HS-27A (cell line): ENCODE measurements around the gene ENPP6.
"Not testable (repeated sequence)": the region's sequence is repeated elsewhere in the genome, so short reads cannot be mapped to it uniquely, and the experiment has no call there.

Source experiments
- DNase-seq: peaks from one replicate; pipeline ENCODE4 v3.0.0-alpha.2; 2012; ENCODE audit warnings: low read depth, missing footprints

The ENPP6 gene

DNA sequence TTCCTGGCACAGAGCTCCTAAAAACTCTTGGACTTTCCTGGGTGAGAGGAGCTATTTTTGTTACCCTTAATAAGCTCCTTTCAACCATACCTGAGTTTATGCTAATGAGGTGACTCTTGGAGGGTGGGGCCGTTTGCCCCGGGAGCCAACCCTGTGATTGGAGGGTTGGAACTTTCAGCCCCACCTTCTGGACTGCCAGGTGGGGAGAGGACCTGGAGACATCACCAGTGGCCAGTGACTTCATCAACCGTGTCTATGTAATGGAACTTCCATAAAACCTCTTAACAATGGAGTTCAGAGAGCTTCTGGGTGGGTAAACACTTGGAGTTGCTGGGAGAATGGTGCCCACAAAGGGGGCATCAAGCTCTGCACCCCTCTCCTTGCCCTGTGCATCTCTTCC is 17.9 kb upstream of the ENPP6 start:
- no peak for DNase-seq

DNA sequence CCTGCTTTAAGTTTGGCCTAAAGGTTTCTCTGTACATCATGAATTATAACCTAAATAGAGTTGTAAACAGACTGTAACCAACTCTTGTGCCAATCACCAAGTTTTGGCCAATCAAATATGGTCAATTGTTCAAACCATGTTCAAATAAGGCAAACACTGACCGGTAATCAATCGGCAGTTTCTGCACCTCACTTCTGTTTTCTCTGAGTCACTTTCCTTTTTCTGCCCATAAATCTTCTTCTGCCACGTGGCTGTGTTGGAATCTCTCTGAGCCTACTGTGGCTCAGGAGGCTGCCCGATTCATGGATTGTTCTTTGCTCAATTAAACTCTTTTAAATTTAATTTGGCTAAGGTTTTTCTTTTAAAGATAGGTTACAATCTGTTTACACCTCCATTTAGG is 16.5 kb upstream of the ENPP6 start:
- no peak for DNase-seq

DNA sequence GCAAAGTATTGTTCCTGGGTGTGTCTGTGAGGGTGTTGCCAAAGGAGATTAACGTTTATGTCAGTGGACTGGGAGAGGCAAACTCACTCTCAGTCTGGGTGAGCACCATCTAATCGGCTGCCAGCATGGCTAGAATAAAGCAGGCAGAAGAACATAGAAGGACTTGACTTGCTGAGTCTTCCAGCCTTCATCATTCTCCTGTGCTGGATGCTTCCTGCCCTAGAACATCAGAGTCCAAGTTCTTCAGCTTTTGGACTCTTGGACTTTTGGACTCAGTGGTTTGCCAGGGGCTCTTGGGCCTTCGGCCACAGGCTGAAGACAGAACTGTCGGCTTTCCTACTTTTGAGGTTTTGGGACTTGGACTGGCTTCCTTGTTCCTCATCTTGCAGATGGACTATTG is 15.3 kb upstream of the ENPP6 start:
- DNase-seq = no peak

DNA sequence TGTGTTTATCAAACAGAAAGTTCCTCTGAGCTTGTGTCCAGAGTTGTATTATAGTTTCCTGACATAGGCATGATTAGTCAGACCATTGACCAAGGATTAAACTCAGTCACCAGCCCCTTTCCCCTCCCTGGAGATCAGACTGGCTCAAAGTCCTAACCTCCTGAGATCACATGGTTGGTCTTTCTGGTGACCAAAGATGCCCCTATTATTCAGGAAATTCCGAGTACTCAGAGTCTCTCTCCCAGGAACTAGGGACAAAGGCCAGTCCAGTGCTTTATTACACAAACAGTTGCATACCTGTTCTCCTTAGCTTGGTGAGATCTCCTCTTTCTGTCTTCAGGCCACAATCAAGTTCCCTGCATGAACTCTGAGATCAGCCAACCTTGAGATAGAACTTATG is 14.5 kb upstream of the ENPP6 start:
- DNase-seq = no peak

DNA sequence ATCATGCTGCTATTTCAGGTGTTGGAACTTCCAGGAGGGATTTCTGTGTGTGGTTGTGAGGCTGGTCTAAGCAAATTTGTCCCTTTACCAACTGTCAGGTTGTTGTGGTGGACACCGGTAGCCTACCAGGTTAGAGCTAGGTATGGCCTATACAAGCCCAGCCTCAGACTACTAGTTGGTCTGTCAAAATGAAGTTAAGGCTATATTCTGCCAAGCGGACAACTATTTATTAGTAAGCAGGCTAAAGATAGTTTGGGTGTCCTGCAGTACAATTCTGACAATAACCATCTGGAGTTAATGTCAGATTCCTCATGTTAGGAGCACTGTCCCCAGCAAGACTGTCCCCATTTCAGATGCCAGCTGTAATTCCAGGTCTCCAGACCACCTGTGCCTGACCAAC is 13.9 kb upstream of the ENPP6 start:
- no peak for DNase-seq

DNA sequence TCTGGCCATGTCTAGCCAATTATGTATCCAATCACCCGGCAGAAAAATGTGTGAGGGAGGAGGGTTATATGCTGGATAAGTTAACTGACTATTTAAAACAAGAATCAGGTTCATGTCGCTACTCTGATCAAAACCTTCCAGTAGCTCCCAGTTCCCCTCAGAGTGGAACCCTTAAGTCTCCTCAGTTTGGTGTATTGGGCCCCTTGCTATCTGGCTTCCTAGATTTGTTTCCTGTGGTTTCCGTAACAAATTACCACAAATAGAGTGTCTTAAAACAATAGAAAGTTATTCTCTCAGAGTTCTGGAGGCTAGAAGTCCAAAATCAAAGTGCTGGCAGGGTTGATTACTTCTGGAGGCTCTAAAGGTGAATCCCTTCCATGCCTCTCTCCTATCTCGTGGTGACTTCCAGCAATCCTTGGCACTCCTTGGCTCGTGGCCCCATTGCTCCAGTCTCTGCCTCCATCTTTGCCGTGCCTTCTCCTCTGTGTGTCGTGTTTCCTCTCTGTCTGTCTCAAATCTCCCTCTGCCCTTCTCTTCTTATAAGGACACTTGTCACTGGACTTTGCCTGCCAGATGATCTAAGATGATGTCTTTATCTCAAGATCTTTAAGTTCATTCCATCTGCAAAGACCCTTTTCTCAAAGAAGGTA is 10.5 kb upstream of the ENPP6 start:
- no peak for DNase-seq

DNA sequence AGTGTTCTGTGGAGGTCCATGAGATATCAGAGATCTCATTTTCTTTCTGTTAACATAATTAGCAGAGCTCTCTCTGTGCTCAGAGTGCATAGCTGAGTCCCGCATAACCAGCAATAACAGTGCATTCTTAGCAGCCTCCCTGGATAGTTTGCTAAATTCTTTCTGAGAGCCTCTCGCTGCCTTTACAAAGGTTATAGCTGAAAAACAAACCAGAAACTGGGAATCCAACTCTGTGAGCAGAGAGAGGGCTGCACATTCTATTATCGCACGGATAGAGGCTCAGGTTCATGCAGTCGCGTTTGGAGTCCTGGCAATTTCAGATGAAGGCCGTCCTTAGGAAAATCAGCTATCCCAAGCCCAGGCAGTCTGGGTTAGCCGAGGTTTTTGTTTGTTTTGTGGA is 1.2 kb downstream of the ENPP6 start:
- no peak for DNase-seq

DNA sequence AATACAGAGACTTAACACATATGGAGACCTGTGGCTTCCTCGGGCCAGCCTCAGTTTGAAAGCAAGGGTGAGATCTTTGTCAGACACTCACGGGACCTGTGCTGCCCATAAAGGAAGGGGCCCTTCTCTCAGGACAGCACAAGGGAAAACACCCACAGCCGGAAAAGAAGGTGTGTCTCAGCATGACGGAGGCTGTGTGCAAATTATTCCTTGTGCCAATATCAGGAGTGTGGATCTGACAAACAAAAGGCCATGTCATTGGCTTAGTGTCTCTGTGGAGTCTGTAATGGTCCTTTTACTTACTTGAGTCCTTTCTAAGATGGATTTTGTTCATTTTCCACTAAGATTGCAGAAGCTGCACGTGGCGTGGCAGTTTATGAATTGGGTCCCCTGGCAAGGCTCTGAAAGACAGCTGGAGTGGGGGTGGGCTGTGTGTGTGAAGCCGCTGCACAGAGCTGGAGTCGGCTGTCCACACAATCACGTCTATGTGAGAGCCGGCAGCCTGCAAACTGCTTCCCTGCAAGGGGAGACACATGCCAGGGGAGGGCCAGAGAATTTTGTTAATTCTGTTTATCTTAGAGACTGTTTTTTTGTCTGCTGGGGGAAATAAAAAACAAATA is 1.9 kb downstream of the ENPP6 start:
- no peak for DNase-seq

DNA sequence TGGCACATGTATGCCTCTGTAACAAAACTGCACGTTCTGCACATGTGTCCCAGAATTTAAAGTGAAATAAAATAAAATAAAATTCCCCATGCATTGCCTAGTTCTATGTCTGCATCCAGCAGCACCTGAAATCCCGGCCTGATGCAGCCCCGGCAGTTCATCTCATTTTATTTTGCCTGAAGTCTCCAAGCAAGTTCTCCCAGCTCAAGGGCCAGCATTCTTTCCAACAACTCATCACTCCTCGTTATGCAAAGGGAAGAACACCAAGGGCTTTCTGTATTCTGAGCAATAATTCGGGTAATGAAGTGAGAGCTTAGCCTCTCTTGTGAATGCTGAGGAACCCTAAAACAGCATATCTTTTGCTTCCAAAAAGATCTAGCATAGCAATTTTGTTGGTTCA is 2.7 kb downstream of the ENPP6 start:
- DNase-seq = no peak

DNA sequence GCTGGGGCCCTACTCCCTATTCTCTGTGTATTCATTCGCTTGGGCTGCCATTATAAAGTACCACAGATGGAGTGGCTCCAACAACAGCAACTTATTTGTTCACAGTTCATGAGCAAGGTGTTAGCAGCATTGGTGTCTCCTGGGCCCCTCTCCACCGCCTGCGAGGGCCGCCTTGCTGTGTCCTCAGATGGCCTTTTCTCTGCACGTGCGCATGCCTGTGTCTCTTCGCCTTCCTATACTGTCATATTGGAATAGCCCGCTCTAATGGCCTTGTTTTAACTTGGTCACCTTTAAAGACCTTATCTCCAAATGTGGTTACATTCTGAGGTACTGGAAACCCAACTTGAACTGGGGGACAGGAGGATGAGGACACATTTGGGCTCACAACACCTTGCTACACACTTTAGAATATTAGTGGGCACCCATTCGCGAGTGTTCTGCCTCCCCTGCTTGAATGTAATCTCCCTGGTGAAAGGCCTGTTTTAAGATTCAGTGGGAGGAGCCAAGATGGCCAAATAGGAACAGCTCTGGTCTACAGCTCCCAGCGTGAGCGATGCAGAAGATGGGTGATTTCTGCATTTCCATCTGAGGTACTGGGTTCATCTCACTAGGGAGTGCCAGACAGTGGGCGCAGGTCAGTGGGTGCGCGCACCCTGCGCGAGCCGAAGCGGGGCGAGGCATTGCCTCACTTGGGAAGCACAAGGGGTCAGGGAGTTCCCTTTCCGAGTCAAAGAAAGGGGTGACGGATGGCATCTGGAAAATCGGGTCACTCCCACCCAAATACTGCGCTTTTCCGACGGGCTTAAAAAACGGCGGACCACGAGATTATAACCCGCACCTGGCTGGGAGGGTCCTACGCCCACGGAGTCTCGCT is 9.7 kb downstream of the ENPP6 start:
- DNase-seq = not testable (repeated sequence)

DNA sequence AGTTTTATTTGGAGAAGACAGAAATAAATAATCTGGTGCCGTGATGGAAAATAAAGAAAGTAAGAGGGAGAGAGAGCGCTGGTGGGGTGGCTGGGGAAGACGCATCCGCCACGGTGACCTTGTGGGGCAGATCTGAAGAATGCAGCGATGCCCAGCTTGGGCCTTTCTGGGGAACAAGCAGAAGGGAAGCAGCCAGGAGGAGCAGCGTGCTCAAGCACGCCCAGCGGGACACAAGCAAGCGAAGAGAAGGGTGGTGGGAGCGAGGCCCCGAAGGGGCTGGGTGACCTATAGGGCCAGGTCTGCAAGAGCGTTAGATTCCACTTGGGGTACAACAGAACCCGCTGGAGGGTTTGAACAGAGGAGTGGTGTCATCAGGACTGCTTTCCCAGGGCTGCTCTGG is 12.4 kb downstream of the ENPP6 start:
- no peak for DNase-seq

DNA sequence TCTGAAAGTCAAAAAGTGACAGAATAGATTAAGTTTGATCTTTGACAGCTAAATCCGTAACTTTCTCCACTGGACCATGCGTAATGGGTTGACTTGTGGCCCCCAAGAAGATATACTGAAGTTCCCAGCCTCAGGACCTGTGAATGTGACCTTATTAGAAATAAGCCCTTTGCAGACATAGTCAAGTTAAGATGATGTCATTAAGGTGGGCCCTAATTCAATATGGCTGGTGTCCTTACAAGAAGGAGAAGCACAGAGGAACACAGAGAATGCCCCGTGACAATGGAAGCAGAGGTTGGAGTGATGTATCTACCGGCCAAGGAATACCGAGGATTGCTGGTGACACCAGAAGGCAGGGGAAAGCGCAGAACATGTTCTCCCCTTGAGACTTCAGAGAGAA is 14.4 kb downstream of the ENPP6 start:
- no peak for DNase-seq

DNA sequence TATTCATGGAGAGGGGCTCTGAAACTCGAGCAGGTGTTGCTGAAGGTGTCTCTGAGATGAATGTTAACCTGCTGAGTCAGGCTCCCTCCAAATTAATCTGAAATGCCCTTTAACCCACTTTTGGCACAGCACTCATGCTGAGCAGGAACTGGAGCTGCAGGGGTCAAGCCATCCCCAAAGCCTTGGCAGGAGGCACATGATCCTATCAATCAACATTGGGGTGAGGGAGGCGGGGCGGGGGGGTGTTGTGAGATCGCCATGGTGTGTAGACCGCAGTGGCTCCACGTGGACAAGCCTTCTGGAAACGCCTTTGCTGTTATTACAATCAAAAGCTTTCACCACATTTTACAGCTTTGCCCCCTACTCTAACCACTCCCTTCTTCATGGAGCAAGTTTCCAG is 16.5 kb downstream of the ENPP6 start:
- DNase-seq = no peak

DNA sequence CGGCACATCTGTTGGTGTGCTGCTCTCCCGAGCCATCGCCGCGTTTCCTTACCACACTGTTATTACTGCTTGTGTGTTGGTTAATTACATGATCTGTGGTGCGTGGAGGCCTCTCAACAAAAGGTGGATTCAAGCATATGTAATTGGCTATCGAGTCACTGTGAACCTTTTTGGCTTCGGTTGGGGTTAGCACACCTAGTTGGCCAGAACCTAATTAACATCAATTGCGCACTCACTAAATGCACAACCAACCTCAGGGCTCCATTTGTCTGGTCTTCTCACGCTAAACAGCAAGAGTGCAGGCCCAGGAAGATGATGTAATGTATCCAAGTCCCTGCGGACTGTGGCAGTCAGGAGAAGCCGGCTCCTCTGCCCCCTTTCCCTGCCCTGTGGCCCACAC is 17.4 kb downstream of the ENPP6 start:
- no peak for DNase-seq

DNA sequence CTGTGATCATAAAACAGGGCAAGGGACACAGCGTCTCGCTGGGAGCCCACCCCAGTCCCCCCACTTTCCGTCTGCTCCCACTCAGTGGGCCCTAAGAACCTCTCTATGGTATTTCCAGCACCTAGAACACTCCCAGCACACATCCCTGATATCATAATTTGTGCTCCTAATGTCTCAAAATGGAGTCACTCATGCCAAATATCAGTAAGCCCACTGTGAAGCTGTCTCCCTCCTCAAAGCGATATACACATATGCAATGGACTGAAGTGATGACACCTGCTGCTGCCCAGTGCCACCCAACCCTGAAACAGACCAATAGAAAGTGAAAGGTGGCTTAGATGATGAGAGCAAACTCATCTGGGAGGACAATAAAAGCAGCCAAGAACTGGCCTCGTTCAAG is 17.9 kb downstream of the ENPP6 start:
- no peak for DNase-seq

DNA sequence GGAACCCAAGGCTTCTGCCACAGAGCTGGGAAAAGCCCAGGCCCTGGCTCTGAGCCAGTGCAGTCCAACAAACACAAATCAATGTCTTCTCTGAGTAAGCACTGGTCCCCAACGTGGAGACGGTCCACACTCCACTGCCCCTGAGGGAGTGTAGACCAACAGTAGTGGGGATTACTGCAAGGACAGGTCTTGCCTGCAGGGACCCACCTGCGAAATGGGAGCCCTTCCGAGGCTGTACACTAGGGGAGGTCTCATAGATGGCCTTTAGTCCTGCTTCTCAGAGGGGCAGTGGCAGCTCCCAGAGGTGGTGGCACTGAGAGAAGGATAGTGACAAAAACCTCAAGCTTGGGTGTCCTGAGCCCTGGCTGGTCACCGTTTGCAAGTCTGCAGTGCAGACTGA is 19.5 kb downstream of the ENPP6 start:
- no peak for DNase-seq

DNA sequence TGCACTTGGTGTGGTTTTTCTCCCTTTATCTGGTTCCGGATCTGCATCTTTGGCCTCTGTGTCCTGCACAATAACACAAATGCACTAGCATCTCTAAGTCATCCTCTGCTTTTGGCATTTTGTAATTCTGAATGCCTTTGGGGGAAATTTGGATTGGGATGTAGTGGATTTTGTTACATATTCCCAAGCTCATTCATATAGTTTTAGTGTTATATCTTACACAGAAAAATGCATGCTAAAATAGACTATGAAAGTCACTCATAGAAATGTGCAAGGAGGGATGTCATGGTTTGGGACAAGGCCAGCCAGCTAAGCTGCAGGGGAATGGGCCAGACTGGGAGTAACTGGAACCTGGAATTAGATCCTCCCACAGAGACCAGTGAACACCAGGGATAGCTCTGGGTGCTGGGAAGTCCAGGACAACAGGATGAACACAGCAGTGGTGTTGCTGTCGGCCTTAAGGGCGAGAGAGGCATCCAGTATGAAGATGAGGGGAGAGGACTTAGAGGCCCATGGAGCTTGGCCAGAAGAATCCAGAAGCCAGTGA is 20.1 kb downstream of the ENPP6 start:
- DNase-seq = no peak

DNA sequence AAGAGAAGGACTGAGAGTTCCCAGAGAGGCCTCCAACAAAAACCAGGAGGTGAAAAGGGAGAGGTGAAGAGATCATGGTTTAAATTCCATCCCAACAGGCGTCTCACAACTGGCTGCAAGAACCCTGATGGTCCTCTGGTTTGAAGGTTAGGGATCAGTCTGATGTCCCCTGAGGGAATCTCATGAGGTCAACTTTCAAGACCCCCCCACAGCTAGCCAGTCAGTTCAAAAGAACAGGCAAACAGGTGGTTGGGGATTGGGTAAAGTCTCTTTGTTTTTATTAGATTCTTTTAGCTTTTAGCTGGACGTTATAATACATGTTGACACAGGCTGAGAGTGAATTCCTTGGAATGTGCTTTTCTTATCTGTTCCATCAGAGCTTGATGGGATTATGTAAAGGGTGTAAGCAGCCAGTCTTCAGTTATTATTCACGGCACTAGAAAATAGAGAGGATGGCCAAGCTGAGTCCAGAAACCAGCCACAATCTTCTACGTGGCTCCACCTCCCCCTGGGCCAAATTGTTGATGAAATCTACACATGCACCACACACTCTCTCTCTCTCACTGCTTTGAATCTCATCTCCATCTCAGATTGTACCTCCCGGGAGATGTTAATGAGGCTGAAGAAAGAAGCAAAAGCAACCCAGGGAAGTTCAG is 20.8 kb downstream of the ENPP6 start:
- DNase-seq = no peak

DNA sequence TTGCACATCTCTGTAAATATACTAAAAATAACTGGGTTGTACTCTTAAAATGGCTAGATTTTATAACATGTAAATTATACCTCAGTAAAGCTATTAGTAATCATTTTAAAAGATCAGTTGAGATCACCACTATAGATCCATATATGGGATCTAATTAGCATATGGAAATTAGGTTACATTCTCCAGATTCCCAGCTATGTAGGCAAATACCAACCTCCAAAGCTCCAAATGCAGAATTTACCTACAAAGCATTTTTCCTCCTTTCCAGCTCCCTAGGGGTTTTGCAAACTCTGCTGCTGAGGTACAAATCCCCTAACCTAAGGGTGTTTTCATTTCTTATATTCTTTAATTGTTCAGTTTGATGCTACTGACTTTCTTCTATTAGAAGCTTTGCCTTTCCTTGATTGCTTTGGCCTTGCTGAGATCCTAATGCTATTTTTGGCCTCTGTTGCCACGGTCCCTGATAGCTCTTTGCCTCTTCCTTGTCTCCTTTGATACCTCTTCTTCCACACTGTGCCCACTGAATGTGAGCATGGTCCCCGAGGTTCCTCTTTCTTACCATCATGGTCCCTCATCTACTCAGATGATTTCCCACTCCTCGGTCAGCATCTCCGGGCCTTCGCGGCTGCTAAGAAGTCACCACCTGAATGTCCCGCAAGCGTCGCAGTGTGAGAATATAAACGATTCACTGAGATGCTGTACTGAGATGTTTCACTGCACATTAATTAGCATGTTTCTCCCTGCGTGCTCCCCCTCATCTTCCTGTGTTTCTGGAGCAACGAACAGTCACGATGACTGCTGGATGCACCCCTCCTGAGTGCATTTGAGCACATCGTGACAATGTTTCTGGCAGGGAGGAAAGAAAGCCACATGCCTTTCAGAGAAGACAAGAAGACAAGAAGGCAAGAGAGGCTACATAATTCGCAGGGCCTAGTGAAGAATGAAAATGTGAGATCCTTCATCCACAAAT is 23.8 kb downstream of the ENPP6 start:
- no peak for DNase-seq

DNA sequence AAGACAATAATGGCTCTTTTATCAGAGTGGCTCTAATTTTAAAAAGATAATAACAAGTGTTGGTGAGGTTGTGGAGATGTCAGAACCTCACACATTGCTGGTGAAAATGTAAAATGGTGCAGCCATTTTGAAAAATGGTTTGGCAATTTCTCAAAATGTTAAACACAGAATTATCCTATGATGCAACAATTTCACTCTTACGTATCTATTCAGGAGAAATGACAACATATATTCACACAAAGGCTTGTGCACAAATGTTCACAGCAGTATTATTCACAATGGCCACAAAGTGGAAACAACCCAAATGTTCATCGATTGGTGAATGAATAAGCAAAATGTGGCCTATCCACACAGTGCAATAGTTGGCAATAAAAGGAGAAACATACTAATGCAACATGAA is 24.7 kb downstream of the ENPP6 start:
- DNase-seq = no peak

DNA sequence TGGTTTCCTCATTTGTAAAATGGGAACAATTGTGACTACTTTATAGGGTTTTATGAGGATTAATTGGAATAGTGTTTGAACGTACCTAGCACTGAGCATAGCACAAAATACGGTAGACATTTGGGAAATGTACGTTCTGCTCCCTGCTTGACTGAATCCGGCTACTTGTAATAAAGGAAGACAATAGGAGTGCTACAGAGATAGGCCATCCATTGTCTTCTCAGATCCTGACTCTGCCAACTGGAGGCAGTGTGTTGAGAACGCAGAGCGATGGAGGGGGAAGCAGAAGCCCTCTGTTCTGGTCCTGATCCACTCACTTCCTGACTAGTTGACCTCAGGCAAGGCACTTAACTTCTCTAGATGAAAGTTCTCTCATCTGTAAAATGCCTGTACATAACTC is 26.4 kb downstream of the ENPP6 start:
- DNase-seq = no peak
